NCI-H2196 treated with DMSO at 0.1 percent for 48 hours (cell line): ENCODE results near the gene FAM13C.

ENCODE experiments used
- DNase-seq: peaks from one replicate; lab custom pipeline; 2025; ENCODE audit not compliant: unreplicated experiment; lab: John Stamatoyannopoulos, UW

Gene FAM13C

DNA sequence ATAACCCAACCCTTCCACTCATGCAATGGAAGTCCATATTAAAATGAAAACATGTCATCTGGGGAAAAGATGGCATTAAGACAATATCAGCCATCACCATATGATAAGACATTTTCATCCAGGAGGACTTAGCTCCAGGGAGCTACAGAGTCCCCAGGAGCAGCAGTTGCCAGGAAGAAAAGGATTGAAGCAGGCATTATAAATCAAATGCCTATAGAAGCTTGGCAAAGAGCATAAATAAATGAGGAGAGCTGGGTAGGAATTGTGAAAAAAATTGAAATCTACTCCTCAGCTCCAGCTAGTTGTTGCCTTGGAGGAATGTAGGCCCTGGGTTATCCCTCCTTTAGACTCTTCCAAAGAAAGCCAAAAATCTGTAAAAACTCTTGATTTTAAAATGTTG lies 42.5 kb downstream of the FAM13C start:
- DNase-seq, result no peak

GRCh38 chr10:59317066-59317465 lies 45.3 kb downstream of the FAM13C start:
- no peak for DNase-seq

GRCh38 chr10:59315465-59315864 lies 46.9 kb downstream of the FAM13C start:
- DNase-seq, result no peak

DNA sequence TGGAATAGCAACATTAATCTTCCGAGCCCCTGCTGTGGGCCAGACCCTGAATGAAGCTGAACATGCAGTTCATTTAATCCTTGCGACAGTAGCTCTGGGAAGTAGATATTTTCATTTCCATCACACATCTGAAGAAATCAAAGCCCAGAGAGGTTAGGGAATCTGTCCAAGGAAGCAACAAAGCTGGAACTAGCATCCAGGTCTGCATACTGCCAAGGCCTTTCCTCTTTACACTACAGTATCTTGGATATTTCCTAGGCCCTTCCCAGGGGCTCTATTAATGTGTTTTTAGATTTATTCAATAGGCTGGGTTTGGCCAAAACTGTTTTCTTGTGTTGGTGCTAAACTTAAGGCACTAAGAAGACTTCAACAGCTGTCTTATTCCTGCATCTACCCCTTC lies 48.1 kb downstream of the FAM13C start:
- DNase-seq, result no peak

DNA sequence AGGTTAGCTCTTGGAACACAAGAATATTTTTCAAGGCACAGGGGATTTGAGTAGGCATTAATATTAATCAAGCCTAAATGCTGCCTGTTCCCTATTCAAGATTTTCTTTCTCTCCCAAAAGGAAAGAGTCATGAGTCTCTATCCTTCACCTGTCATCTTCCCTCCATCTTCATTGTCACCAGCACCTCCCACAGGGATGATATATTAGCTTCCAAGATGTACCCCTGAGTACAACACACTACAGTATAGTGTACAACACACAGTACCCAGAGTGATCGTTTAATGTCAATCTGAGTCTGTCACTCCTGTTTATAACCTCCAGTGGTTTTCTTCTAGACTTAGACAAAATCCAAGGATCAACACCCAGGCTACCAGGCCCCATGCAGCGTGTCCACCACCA lies 50.1 kb downstream of the FAM13C start:
- no peak for DNase-seq

GRCh38 chr10:59311025-59311424 lies 51.3 kb downstream of the FAM13C start:
- DNase-seq, result no peak

DNA sequence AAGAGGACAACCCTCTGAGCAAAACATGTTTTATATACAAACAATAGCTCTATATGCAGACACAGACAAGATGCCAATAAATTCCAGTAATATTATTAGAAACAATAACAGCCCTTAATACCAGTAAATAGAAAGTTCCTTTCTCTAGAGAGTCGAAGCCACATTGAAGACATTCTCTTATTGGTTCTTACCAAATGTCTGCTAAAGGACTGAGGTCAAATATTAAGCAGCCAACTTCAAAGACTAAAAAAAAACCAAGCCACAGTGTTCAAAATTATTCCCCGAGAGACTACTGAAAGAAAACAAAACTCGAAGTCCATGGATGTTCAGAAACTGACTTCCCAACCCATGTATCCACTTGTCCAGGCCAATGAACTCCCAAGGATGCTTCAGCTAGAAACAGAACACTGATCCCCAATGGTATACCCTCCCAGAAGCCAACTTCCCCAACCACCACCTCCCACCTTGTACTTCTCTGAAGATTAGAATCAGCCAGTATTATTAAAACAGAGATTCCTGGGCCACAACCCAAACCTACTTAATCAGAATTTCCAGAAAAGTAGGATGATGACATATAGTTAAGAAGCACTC lies 51.9 kb downstream of the FAM13C start:
- no peak for DNase-seq

GRCh38 chr10:59304521-59305097 lies 57.7 kb downstream of the FAM13C start:
- no peak for DNase-seq

DNA sequence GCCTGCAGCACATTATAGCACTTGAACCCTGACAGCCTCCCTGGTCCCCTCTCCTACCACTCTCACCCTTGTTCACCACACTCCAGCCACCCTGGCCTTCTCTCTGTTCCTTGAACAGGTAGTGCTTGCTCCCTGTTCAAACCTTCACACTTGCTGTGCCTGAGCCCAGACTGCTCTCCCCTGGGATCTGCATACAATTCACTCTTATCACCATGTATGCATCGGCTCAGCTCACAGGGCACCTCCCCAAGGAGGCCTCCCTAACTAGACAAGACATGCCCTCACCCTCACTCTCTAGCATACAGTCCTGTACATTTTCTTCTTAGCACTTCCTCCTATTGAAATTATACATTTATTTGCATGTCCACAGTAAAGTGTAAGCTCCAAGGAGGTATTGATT lies 59.3 kb downstream of the FAM13C start:
- DNase-seq, result no peak

DNA sequence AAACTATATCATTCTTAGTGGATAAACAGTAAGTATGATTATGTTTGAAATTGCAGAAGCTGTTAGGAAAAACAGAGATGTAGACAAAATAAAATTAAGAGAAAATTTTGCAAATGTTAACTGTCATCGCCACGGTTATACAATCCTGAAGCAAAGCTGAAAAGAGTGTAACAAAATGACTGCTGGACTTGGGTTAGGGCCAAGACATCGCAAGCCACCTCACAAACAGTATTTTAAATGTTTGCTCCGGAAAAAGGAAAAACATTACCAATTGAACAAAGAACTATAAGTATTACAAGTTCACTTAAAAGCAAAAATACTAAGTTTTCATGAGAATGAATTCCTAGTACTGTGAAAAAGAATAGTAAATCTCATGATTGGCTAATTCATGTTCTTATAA lies 60.0 kb downstream of the FAM13C start:
- DNase-seq, result no peak

DNA sequence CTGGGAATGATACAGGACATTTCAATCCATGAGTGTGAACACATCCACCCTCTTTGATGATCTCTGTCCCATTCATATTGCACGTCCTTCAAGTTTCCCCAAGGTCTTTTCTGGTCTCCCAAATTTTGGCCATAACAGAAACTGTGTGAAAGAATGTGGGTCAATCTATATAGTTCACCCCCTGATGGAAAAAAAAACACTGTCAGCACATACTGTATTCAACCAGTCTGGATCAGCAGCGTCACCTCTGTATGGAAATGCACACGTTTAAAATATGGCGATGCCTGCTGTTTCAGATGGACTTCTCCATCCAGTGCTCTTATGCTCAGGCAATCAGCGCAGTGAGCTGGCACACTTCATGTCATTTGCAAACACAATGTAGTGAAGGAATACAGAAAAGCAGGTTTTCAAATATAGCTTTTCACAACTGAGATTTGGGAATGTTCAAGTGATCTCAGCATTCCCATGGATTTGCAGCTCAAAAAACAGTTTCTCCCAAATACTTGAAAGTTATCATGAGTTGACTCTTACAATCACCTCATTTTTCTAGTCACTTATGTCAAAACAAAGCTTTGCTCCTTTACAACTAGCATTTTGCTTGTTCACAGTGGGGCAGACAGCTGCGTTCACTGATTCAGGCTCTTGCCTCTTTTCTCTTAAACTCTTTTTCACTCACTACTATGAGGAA lies 61.1 kb downstream of the FAM13C start:
- DNase-seq, result no peak

DNA sequence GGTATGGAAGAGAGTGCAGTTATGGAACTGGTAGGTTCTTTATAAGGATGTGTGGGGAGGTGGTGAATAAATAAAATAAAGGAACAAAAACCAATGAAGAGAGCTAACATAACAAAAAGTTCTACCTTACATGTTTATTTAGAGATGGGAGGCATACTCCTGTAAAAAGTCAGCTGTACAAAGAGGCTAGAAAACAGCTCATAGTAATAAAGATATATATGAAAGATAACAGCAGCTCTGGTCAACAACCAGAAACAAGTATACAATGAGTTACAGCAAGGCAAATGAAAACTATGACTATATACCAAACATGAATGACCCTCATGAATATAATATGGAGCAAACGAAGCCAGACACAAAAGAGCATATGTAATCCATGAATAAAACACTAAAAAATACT lies 62.0 kb downstream of the FAM13C start:
- DNase-seq, result no peak

DNA sequence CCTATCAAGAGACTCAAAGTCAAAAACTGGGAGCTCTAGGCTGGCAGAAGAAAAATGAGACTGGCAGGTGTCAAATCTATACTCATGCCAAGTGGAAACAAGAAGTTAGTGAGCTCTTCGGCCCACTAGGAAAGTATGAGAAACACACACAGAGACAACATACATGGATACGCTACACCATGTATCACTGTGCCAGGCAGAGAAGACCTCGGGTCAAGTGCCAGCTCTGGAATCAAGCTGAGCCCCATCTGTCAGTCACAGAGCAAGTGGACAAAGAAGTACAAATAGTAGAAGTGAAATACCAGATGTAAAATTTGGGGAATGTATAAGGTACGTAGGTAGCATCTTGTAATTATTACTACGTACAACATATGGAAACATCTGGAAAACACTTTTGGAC lies 62.4 kb downstream of the FAM13C start:
- DNase-seq, result no peak

- DNase-seq, result no peak
Measured at GRCh38 chr10:59290448-59290847, 71.9 kb downstream of the FAM13C start.

GRCh38 chr10:59289853-59290252 lies 72.5 kb downstream of the FAM13C start:
- no peak for DNase-seq

- DNase-seq, result no peak
Measured at GRCh38 chr10:59287587-59288255, 74.6 kb downstream of the FAM13C start.

DNA sequence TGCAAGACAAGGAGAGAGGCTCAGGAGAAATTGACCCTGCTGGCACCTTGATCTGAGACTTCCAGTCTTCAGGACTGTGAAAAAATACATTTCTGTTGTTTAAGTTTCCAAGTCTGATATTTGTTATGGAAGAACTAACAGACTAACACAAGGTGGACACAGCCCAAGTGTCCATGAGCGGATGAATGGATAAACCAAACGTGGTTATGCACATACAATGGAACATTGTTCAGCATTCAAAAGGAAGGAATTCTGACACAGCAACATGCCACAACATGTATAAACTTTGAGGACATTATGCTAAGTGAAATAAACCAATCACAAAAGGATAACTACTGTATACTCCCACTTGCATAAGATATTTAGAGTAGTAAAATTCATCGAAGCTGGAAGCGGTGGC lies 76.5 kb downstream of the FAM13C start:
- DNase-seq, result no peak

GRCh38 chr10:59285073-59285472 lies 77.3 kb downstream of the FAM13C start:
- no peak for DNase-seq

DNA sequence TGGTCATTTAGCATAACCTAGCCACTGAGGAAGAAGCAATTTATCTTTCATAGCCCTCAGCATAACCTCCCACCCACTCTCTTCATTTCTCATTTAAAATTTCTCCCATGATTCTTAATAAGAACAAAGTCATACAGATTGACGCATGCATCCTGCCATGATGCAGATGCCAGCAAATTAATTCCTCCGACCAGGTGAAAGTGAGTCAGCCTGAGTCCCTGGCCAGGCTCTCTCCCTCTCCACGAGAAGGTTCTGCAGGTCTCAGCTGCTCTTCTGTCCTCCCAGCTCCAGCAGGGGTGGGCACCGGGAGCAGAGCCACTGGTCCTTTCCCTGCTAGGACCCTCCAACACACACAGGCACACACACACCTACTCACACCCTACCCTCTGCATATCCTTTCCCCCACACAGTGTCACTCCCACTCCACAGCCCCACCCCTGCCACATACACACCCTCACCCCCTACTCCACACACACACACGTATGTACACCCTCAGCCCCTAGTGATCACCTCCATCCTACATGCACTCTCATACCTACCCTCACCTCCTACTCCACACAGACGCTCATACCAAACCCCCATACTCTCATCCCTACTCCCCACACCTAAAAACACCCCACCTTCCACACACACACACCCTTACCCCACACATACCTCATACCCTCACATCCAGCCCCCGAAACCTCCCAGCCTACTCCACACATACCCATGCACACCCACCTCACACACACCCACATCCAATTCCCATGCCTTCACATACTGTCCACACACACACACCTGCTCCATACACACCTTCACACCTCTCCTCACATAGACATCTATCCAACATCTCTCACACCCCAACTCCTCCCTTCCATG lies 78.0 kb downstream of the FAM13C start:
- no peak for DNase-seq

DNA sequence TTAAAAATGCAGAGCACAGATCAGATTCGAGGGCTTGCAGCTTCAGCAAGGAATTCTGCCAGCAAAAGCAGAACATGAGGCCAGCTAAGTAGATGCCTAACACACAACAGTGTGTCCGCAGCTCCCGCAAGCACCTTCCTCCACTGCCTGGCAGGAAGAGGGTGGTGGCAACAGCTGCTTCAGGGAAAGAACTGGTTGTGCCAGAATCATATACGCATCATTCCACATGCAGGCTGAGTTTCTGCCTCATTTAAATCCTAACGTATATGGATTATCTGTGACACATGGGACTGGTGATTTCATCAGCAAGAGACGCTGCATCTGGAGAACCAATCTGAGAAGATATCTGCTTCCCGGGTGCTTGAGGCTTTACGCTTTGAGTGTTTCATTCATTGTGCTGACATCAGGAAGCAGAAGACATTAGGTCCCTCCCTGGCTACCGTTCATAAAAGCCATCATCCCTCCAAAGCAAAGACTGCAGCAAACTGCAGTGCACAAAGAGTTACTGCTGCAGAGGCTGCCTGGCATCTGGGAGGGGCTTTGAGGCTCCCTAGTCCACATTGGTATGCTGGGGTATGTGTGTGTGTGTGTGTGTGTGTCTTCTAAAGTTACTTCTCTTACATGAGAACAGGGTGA lies 78.8 kb downstream of the FAM13C start:
- no peak for DNase-seq

- DNase-seq, result no peak
Measured at GRCh38 chr10:59281861-59282260, 80.5 kb downstream of the FAM13C start.
